ENCODE measurements around the gene VAT1L.

GRCh38 chr16:77897831-77898605, 109.7 kb downstream of the VAT1L start:
- TF ChIP-seq CTCF (IDR thresholded peaks at IDR 0.05; ENCODE audit: low read length) (no peak), EZH2phosphoT487 (IDR thresholded peaks at IDR 0.05; ENCODE audit: low read length) (no peak)
